NOMO-1 treated with dmso at 0.1 percent for 144 hours (cell line): ENCODE results near the gene THEMIS.
"Not testable (repeated sequence)": the region's sequence is repeated elsewhere in the genome, so short reads cannot be mapped to it uniquely, and the experiment has no call there.

ENCODE experiments used
- DNase-seq: peaks from one replicate; lab custom pipeline; 2025; ENCODE audit not compliant: unreplicated experiment; lab: John Stamatoyannopoulos, UW

THEMIS gene

DNA sequence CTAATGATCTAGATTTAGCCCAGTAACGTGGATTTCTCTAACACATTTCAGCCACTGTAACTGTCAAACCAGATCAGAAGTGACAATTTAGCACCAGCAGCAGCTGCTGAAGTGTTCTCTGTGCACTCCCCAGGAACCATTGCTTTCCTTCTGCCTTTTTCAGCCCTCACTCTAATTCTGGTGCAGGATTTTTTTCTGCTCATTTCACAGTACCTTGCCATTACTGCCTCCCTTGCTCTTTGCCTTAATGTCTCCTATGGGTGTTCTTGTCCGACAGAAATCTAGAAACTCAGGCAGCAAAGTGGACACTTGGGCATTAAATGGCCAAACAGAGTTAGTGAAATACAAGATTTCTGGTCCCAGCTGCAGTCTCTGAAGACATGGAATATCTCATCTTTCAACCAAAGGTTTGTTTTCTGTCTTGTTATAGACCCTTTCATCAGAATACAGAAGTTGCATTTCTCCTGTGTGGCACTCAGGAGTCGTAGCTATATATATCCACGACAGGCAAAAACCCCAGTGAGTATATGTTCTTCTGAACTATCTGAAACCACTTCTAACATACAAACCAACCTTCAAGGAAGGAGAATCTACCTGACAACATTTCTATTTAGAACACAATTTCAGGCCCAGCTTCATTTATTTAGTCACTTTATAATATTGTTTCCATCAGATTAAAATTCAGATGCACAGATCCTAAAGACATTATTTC lies 92.9 kb downstream of the THEMIS start:
- DNase-seq: no peak

DNA sequence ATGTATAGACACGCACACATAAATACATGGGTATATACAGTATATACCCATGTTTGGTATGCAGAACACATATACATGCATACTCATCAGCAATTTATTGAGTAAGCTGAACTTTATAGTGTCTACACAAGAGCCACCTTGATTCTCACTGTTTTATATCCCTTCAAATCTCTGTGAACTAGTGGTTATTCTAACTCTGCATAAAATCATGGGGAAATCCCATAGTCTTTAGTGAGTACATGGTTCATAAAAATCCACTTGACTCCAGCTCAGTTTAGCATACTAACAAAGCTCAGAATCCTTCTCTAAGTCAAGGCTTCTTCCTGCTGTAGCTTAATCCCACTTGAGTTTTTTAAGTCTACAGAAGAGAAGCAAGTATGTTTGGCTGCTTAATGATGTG lies 104.1 kb downstream of the THEMIS start:
- no peak for DNase-seq

DNA sequence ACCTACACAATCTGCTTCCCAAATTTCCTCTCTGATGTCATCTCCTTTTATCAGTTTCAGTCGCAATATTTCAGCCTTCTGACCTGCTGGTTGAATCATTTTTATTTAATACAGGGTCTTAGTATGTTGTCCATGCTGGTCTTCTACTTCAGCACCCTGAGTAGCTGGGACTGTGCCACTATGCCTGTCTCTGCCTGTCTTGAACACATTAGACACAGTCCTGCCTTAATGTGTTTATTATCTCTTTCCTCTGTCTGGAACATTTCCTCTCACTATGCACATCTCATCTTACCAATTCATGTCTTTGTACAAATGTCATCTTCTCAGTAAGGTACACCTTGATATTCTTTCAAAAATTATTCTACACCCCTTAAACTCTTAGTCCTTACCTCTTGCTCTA lies 106.5 kb downstream of the THEMIS start:
- no peak for DNase-seq

DNA sequence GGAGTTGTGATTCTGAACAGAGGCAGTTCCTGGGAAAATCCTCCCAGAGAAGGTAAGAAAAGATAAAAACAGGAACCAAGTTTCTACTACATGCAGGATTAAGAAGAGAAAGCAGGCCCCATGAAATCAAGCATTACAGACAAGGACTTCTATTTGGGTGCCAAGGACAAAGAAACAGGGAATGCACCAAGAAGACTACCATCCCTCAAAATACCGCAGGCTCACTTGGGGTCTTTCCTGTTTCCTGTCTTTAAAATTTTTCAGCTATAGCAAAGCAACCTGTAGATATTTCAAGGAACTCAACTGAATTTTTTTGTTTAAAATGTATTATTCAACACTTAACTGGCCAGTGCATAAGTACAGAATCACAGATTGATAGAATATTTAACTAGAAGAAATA lies 107.5 kb downstream of the THEMIS start:
- DNase-seq: no peak

DNA sequence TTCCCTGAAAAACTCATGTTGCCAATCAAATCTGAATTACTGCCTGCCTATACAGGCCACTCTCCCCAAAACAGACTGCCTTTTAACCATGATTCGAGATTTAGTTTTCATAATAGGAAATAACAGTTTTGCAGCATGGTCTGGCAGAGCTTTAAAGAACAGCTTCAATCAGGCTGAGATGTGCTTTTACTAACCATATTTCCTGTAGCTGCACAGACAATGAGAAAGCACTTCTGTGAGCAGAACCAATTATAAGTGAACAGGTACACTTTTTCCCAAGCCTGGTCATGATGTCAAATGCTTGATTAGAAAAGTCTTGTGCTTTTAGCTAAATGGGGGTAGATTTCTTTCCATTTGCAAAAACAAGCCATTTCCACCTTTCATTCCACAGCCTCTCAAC lies 108.2 kb downstream of the THEMIS start:
- no peak for DNase-seq

DNA sequence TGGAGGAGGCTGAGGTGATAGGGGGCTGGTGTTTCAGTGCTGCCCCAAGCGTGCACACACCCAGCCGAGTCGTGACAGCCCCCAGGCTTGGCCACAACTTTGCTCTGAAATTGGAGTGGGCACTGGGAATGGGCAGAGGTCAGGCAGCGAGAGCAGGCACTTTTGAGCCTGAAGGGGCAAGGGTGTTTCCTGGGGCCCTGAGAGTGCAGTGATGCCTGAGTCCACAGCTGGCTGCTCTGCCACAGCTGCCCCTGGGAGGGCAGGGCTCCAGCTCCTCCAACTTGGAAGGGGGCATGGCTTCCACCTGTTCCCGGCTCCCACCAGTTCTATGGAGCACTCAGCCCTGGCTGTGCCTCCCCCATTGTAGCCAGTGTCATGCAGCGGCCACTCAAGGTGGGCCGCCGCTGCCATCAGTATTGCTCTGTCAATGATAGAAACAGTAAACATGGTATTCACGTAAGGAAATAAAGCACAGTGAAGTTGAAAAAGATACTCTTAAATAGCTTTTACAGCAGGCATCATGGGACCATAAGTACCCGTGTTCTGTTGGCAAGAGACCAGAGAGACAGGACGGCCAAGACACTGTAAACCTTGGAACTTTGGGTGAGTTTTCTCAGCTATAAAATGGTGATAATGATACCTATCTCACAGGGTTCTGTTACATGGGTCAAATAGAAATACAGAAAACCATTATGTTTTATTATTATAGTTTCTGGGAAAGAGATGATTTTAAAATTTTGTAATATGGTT lies 108.9 kb downstream of the THEMIS start:
- no peak for DNase-seq

DNA sequence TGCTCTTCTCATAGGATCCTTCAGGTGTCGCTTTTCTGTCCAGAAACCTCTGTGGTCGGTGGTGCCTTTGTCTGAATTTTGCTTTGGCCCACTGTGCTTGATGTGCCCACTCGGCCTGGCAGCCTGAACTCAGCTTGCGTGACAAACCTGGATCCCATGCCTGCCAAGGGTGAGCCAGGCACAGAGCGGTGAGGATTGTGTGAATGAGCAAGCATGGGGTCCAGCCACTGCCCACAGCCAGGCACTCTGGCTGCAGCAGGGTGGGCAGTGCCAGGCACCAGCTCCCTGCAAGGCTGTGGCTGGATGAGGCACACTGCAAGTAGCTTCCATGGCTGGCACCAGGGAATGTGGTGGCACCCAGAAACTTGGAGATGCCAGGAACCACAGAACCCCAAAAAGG lies 110.3 kb downstream of the THEMIS start:
- no peak for DNase-seq

DNA sequence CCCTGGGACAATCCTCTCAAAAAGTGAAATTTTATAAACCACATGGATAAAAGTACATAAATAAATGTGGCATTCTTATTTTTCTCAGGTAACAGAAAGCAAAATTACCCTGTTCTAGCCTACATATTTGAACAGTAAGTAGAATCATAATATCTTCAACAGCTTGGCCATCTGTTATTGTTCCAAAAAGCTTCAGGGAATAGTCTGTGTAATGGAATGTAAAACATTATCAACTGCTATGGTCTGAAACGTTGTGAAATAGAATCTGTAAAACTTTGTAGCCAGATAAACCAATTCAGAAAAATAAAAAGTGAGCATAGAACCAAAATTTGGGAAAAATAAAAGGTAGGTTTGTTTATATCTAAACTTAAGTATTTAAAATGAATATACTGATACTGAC lies 114.7 kb downstream of the THEMIS start:
- DNase-seq: no peak

DNA sequence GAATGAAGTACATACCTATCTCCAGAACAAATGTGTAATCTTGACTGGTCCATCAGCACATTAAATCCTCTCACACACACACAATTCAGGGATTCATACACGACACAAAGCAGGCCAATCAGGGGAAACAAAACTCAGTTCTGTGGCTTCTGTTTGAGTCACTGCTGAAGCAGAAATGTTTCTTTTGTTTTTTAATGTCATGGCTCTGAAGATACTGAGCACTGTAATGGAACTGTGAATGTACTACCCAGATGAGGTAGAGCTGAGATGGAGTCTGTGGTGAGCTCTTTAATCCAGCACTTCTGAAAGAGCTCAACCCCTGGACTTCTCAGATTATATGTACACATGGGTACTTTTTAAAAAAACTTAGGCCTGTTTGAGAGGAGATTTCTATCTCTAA lies 116.4 kb downstream of the THEMIS start:
- DNase-seq: no peak

DNA sequence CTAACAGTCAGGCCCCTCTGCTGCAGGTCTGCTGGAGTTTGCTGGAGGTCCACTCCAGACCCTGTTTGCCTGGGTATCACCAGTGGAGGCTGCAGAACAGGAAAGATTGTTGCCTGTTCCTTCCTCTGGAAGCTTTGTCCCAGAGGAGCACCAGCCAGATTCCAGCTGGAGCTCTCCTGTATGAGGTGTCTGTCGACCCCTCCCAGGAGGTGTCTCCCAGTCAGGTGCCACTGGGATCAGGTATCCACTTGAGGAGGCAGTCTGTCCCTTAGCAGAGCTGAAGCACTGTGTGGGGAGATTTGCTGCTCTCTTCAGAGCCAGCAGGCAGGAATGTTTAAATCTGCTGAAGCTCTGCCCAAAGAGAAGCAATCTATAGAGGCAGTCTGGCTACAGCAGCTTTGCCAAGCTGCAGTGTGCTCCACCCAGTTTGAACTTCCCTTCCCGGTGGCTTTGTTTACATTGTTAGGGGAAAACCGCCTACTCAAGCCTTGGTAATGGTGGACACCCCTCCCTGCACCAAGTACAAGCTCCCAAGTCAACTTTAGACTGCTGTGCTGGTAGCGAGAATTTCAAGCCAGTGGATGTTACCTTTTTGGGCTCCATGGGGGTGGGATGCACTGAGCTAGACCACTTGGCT lies 119.1 kb downstream of the THEMIS start:
- not testable (repeated sequence) for DNase-seq

DNA sequence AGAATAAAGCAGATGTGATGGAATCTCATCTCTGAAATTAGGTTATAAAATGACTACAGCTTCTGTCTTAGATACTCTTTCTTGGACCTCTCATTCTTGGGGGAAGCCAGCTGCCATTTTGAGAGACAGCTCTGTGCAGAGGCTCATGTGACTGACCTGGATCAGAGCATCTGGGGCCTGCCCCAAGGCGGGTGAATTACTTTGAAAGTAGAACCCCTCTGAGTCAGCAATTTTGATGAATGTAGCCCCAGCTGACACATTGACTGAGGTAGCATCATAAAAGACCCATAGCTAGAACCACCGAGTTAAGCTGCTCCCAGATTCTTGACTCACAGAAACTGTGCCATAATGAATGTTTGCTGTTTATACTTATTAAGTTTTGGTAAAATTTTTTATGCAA lies 124.5 kb downstream of the THEMIS start:
- DNase-seq: no peak

DNA sequence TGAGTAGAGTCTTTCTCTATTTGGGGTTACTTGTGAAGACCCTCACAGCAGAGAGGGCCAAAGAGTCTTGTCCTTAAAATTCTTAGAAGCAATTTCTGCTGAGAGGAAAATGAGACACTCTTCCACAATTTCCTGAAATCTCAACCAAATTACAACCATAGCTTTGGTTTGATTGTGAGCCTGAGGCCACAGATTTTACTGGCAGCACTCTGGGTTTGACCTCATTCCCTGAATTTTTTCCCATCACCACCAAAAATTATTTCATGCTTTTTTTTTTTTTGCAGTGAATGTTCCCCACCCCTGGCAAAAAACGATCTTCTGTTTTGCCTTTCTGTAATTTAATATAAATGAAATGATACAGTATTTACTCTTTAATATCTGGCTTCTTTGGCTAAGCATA lies 125.5 kb downstream of the THEMIS start:
- DNase-seq: no peak

DNA sequence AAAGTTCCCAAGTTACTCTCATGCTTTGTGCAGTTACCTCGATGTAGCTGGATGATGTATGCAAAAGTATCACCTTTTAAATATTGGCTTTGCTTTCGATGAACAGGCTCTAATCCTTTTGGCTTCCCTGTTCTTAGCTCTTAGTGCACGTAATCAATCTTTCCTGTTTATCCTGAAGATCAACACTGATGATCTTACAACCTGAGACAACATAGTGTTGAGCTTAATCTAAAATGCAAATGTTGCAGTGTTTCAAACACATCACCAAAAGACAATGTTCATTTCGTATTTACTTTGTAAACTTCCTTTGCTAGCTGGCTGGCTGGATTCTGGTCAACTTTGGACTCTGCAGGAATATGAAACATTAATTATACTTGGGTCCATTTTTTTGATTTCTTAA lies 132.1 kb downstream of the THEMIS start:
- DNase-seq: no peak

DNA sequence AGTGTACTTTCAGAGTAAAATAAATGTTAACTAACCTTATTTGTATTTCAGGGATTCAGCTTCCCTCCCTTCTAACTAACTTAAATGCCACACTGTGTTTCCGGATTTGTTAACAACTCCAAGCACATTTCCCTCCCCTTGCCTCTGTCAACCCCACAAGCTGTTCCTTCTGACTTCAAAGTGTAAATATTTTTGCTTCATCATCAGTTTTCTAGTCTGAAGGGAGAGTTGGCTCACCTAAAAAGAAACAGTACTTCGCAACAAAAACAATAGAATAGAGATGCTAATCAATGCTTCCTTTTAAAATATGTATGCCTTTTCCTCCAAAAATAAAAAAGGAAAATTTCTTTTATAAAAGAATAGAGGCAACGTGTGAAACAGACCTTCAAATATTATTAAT lies 132.6 kb downstream of the THEMIS start:
- DNase-seq: no peak

DNA sequence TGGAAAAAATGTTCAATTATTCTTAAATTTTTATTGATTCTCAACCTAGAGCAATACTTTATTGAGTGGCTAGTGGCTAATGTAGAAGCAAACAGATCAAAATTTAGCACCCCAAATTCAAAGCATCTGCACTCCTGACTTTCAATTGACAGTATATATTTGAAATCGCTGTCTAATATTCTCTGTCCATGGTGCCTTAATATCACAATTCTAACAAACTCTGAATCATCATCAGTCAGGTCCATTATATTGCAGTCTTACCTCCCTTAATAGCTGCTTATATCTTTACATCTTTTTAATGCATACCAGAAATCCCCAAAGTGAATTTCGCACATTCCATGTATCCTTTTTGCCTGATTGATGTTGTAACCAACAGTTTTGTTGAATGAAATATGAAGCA lies 134.9 kb downstream of the THEMIS start:
- no peak for DNase-seq

DNA sequence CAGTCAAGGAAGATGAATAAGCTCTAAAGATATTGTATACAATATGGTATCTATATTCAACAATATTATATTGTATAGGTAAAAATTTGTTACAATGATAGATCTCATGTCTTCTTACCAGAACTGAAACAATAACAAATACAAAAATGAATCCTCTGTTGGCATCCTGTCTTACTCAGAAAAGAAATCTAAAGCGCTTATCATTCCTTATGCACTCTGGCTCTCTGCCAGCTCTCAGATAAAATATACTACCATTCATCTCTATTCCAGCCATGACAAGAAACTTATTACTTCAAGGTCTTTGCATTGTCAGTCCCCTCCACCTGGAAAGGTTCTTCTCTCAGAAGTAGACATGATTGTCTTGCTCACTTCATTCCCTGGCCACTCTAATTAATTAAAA lies 138.6 kb downstream of the THEMIS start:
- no peak for DNase-seq

DNA sequence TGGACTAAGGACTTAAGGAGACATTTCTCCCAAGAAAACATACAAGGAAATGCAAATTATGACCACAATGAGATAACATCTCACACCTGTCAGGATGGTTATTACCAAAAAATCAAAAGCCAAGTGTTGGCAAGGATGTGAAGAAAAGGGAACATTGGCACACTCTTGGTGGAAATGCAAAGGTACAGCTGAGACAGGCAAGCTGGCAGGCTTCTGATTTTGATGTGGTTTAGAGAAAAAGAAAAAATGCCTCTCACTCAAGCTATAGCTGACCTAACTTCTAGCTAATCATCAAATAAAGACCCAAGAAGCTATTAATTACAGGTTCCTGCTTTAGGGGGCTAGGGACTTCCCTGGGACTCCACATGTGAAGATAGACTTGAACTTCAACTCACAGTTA lies 139.8 kb downstream of the THEMIS start:
- DNase-seq: no peak

DNA sequence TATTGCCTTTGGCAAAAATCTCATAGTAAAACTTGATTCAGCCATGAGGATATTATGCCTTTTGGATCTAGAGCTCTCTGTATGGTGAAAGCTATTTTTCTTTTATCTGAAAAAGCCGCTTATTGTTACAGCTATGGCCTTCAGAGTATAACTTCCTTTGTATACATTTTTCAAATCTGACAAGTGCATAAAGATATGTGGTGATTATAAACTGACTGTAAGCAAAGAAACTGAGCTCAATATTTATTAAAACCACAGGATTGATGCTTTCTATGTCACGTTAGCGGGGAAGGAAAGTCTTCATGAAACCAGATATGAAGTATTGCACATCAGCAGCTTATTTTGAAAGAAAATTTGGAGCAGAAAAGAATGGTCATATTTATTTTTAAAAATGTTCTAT lies 151.8 kb downstream of the THEMIS start:
- DNase-seq: no peak

DNA sequence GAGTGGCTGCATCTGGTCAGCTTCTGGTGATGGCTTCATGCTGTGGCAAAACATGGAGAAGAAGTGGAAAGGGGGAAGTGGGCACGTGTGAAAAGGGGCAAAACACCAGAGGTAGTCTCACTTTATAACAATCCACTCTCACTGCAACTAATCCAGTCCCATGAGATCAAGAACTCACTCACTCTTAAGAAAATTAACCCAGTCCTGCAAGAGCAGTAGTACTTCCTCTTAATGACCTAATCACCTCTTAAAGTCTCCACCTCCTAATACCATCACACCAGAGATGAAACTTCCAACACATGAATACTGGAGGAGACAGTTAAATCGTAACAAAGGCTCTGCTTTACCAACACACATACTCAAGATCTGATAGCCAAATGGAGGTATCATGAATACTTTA lies 152.6 kb downstream of the THEMIS start:
- DNase-seq: no peak

DNA sequence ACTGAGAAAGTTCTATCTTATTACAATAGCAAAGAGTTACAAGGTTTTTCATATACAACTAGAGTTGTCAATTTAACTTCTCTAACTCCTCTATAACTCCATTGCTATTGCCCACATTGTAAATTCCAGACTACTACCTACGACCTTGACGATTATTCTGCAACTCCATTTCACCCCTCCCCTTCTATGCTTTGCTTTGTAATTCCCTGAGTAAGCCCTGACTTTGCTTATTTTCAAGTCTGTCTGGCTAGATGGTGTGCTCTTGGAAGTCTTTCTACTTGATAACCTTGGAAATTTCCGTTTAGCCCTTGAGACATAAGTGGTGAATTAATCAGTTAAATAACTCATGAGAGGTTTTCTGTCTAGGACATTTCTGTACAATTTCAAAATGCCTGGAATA lies 162.4 kb downstream of the THEMIS start:
- DNase-seq: no peak

DNA sequence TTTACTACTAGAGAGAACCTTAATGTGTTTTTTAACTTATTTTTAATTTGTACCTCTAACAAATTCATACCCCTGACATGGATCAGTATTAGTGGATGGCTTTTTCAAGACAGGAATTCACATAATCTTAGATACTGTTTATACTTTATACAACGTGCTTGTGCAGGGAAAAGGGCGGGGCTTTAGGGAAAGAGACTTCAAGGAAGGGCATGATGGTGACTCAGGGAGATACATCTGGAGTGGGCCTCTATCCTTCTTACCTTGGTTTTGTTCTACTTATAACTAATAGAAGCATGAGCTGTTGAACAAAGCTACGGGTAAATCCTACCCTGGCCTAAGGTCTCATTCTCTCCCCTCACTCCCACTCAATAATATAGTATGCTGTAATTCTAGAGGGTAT lies 163.1 kb downstream of the THEMIS start:
- DNase-seq: no peak

DNA sequence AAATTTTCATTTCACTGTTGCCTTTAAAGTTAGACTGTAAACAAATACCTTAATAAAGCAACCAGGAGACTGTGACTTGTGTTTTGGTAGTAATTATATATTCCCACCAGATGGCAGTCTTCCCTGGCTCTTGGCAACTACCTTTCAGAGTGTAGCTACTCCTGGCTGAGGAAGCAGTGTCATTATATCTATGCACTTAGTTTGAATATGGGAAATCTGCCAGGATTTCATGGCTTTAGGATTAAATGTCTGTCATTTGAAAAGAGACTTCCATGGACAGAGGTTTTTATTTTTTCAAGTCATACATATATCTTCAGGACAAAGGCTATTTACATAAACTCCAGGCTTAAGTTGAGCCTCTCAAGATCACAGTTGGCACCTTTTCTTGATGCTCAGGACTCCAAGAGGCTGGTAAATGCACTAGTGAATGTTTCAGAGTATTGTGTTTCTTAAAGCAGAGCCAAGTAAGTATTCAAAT lies 163.8 kb downstream of the THEMIS start:
- DNase-seq: peak; percentile 5
